PFSK-1 (cell line): ENCODE results near the gene HAND1.

ENCODE experiments used
- FOXP2 ChIP-seq: optimal IDR thresholded peaks from 2 replicates; pipeline ENCODE3; 2011; ENCODE audit warnings: borderline replicate concordance, control low read depth, inconsistent platforms; ENCODE audit not compliant: insufficient read depth; ENCODE audit errors: extremely low read length, extremely low read depth
- POLR2AphosphoS5 ChIP-seq: IDR thresholded peaks from 2 replicates; pipeline ENCODE4 v1.6.1; 2012; ENCODE audit warnings: low read depth, mild to moderate bottlenecking, control low read depth, low read length, moderate library complexity
- SIN3A ChIP-seq: IDR thresholded peaks from 2 replicates; pipeline ENCODE4 v1.6.1; 2012; ENCODE audit warnings: mild to moderate bottlenecking, low read length, moderate library complexity, borderline replicate concordance; ENCODE audit not compliant: insufficient read depth
- TAF1 ChIP-seq: IDR thresholded peaks from 2 replicates; pipeline ENCODE4 v1.6.1; 2012; ENCODE audit warnings: low read length, control low read depth, borderline replicate concordance; ENCODE audit not compliant: insufficient read depth
- TF ChIP-seq, protein P1 (sequence below), 2 experiments: IDR thresholded peaks; 2 replicates each; pipeline versions ENCODE4 v1.6.1 to v1.8.0; 2011 to 2012; ENCODE audit warnings: low read depth in 2 of 2, low read length in 2 of 2, control low read depth in 1 of 2, inconsistent platforms in 1 of 2, mild to moderate bottlenecking in 1 of 2, moderate library complexity in 1 of 2; ENCODE audit not compliant: insufficient read depth in 1 of 2

HAND1 gene

DNA sequence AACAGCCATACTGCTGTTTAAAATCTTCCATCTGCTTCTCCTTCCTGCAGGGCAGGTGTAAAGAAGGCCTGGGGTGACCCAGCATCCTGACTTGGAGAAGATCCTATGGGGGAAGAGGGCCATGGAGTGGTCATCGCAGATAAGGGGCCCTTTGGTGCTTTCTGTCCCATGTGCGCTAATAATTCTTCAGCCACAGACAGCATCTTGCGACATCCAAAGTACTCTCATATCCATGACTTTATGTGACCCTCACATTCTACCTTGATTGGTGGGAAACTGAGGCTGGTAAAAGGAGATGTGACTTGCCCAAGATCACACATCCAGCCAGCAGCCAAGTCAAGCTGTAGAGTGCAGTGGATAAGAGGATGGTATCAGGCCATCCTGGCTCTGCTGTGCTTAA is 44.3 kb upstream of the HAND1 start:
- TF ChIP-seq SIN3A, result no peak
- no peak for TF ChIP-seq FOXP2
- TF ChIP-seq TAF1, result no peak
- TF ChIP-seq, protein P1, sequence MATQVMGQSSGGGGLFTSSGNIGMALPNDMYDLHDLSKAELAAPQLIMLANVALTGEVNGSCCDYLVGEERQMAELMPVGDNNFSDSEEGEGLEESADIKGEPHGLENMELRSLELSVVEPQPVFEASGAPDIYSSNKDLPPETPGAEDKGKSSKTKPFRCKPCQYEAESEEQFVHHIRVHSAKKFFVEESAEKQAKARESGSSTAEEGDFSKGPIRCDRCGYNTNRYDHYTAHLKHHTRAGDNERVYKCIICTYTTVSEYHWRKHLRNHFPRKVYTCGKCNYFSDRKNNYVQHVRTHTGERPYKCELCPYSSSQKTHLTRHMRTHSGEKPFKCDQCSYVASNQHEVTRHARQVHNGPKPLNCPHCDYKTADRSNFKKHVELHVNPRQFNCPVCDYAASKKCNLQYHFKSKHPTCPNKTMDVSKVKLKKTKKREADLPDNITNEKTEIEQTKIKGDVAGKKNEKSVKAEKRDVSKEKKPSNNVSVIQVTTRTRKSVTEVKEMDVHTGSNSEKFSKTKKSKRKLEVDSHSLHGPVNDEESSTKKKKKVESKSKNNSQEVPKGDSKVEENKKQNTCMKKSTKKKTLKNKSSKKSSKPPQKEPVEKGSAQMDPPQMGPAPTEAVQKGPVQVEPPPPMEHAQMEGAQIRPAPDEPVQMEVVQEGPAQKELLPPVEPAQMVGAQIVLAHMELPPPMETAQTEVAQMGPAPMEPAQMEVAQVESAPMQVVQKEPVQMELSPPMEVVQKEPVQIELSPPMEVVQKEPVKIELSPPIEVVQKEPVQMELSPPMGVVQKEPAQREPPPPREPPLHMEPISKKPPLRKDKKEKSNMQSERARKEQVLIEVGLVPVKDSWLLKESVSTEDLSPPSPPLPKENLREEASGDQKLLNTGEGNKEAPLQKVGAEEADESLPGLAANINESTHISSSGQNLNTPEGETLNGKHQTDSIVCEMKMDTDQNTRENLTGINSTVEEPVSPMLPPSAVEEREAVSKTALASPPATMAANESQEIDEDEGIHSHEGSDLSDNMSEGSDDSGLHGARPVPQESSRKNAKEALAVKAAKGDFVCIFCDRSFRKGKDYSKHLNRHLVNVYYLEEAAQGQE (IDR thresholded peaks at IDR 0.05; ENCODE audit: insufficient read depth in 1 of 2, low read depth in 2 of 2, low read length in 2 of 2), result no peak
- no peak for TF ChIP-seq POLR2AphosphoS5

DNA sequence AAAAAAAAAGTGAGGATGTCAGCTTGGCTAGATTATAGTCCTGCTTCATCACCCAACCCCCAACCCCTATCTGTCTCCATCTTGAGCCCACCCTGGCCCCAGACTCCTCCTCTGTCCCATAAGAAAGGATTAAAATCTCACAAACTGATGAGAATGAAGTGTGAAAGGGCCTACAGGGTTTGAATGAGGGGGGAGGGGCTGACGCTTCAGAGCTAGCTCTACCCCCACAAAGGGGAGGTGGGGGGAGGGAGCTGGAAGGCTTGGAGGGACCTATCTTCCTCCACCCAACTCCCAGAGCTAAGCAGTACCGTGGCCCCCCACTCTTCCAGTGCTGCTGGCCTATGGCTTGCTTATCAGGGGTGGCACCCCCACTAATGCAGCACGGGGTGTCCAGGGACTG is 43.7 kb upstream of the HAND1 start:
- TF ChIP-seq, protein P1 (IDR thresholded peaks at IDR 0.05; ENCODE audit: insufficient read depth in 1 of 2, low read depth in 2 of 2, low read length in 2 of 2), result no peak
- TF ChIP-seq SIN3A, result no peak
- TF ChIP-seq POLR2AphosphoS5, result no peak
- TF ChIP-seq FOXP2, result no peak
- TF ChIP-seq TAF1, result no peak

DNA sequence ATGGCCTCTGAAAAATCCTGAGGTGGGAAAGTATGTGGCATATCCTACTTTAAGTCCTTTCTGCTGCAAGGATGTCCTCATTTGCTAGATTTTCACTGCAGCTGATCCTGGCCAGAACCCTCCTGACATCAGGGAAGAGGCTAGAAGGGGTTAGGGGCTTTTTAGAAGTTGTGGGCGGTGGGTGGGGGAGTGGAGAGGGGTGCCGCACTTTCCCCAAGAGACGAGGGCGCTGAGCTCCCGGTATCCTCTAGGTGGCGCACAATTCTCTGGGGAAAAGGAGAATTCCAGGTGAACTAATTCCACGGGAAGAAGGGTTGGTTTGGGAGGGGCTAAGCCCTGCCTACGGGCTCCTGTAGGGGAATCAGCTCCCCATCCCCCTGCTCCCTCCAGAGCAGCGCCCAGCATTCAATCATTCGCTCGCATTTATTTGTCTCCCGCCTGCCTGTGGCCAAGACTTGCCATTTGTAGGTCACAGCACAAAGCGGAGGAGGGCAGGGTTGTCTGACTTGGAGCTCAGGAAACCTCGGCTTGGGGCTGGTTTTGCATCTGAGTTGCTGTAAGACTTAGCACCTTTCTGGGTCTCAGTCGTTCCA is 42.9 kb upstream of the HAND1 start:
- TF ChIP-seq, protein P1 (IDR thresholded peaks at IDR 0.05; ENCODE audit: insufficient read depth in 1 of 2, low read depth in 2 of 2, low read length in 2 of 2), result no peak
- TF ChIP-seq SIN3A (no peak), POLR2AphosphoS5 (no peak), FOXP2 (no peak), TAF1 (no peak)

DNA sequence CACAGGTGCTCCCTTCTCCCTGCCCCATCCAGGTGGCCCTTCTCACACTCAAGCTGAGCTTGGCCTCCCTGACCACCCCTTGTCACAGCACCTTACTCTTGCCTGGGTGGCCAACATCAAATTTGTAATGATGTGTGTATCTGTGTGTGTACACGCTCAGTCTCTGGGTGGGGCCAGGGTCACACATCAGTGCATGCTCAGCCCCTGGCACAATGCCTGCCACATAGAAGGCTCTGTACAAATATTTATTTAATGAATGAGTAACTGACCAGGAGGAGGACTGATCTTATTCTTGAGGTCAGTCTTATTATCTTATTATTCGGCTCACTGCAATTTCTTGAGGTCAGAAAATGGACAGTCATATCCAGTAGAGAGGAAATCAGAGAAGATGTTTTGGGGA is 41.3 kb upstream of the HAND1 start:
- no peak for TF ChIP-seq TAF1
- no peak for TF ChIP-seq SIN3A
- no peak for TF ChIP-seq POLR2AphosphoS5
- TF ChIP-seq, protein P1 (IDR thresholded peaks at IDR 0.05; ENCODE audit: insufficient read depth in 1 of 2, low read depth in 2 of 2, low read length in 2 of 2), result no peak
- TF ChIP-seq FOXP2, result no peak
